ENCODE measurements around the gene TPRX2.
"Not testable (repeated sequence)": the region's sequence is repeated elsewhere in the genome, so short reads cannot be mapped to it uniquely, and the experiment has no call there.

Gene TPRX2

GRCh38 chr19:47861630-47862029 is 2.6 kb downstream of the TPRX2 start:
- DNase-seq (ENCODE audit: low read depth): no peak

- peak; percentile 75 for DNase-seq (ENCODE audit: low read depth)
Measured at GRCh38 chr19:47863514-47863936, 4.5 kb downstream of the TPRX2 start.

GRCh38 chr19:47865166-47865565 is 6.1 kb downstream of the TPRX2 start:
- no peak for DNase-seq (ENCODE audit: low read depth)

- no peak for DNase-seq (ENCODE audit: low read depth)
Measured at GRCh38 chr19:47878906-47879305, 19.9 kb downstream of the TPRX2 start.

GRCh38 chr19:47879385-47879784 is 20.4 kb downstream of the TPRX2 start:
- not testable (repeated sequence) for DNase-seq (ENCODE audit: low read depth)

GRCh38 chr19:47881757-47882156 is 22.7 kb downstream of the TPRX2 start:
- no peak for DNase-seq (ENCODE audit: low read depth)

- DNase-seq (ENCODE audit: low read depth): no peak
Measured at GRCh38 chr19:47882890-47883289, 23.9 kb downstream of the TPRX2 start.

- no peak for DNase-seq (ENCODE audit: low read depth)
Measured at GRCh38 chr19:47885067-47885463, 26.0 kb downstream of the TPRX2 start.

GRCh38 chr19:47886010-47886559 is 27.1 kb downstream of the TPRX2 start, which contains the start of gene SULT2A1:
Gene SULT2A1, minus strand, starts transcription at chr19:47886315. Its CDS starts 58 bp downstream, at chr19:47886257.
- no peak for DNase-seq (ENCODE audit: low read depth)

- DNase-seq (ENCODE audit: low read depth): no peak
Measured at GRCh38 chr19:47890865-47891621, 32.0 kb downstream of the TPRX2 start.

- no peak for DNase-seq (ENCODE audit: low read depth)
Measured at GRCh38 chr19:47891622-47891922, 32.5 kb downstream of the TPRX2 start.

- DNase-seq (ENCODE audit: low read depth): no peak
Measured at GRCh38 chr19:47891923-47892666, 33.1 kb downstream of the TPRX2 start.

- DNase-seq (ENCODE audit: low read depth): no peak
Measured at GRCh38 chr19:47895165-47895782, 36.2 kb downstream of the TPRX2 start.

GRCh38 chr19:47896019-47896418 is 37.0 kb downstream of the TPRX2 start:
- DNase-seq (ENCODE audit: low read depth): no peak

- no peak for DNase-seq (ENCODE audit: low read depth)
Measured at GRCh38 chr19:47896773-47897172, 37.7 kb downstream of the TPRX2 start.

- no peak for DNase-seq (ENCODE audit: low read depth)
Measured at GRCh38 chr19:47897861-47898260, 38.8 kb downstream of the TPRX2 start.

- no peak for DNase-seq (ENCODE audit: low read depth)
Measured at GRCh38 chr19:47899335-47899734, 40.3 kb downstream of the TPRX2 start.

- no peak for DNase-seq (ENCODE audit: low read depth)
Measured at GRCh38 chr19:47901370-47901769, 42.3 kb downstream of the TPRX2 start.

GRCh38 chr19:47909350-47909749 is 50.3 kb downstream of the TPRX2 start:
- DNase-seq (ENCODE audit: low read depth): peak; percentile 27

- DNase-seq (ENCODE audit: low read depth): not testable (repeated sequence)
Measured at GRCh38 chr19:47910191-47910590, 51.2 kb downstream of the TPRX2 start.
